SK-N-SH (cell line): Measurements from ENCODE around the gene RELB.

ENCODE experiments used
- MEF2A ChIP-seq: IDR thresholded peaks from 2 replicates; pipeline ENCODE4 v1.4.0; 2012; ENCODE audit warnings: low read depth, borderline replicate concordance
- NFIC ChIP-seq: IDR thresholded peaks from 2 replicates; pipeline ENCODE4 v1.4.0; 2012; ENCODE audit warnings: borderline replicate concordance

DNA sequence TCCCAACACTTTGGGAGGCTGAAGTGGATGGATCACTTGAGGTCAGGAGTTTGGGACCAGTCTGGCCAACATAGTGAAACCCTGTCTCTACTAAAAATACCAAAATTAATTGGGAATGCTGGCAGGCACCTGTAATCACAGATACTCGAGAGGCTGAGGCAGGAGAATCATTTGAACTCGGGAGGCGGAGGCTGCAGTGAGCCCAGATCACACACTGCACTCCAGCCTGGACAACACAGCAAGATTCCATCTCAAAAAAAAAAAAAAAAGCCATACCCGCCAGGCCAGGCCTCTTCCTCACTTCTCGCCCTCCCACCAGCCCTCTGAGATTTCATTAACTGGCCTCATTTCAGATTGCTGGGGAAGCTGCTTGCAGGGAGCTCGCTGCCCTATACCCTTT lies 7.7 kb upstream of the RELB start:
- TF ChIP-seq MEF2A (no peak), NFIC (no peak)
